Esophagus muscularis mucosa (tissue), 4 donors: ENCODE measurements around the gene SLC22A3. TPM values are rescaled to one million over a fixed set of nuclear protein-coding genes. Genes with fewer than 3 reads are reported as not detected.

Experiments
- DNase-seq: peaks from one replicate; pipeline ENCODE4 v3.0.0-alpha.2; 2017; ENCODE audit errors: extremely low spot score
- H3K27ac ChIP-seq, 4 donors: fragments of 200-600 bp; sonication (generic); replicated peaks in 1 of 4; 1 replicate in 3 of 4; 2 replicates in 1 of 4; pipeline ENCODE4 v1.5.1; 2016 to 2019; ENCODE audit warnings: mild to moderate bottlenecking in 1 of 4
- H3K27me3 ChIP-seq, 4 donors: fragments of 200-600 bp; sonication (generic); one replicate each; pipeline versions ENCODE4 v1.5.1 to v1.6.0; 2016 to 2019
- H3K36me3 ChIP-seq, 4 donors: fragments of 200-600 bp; sonication (generic); one replicate each; pipeline ENCODE4 v1.5.1; 2016 to 2019
- H3K4me1 ChIP-seq, 4 donors: fragments of 200-600 bp; sonication (generic); one replicate each; pipeline ENCODE4 v1.5.1; 2016 to 2019
- H3K4me3 ChIP-seq, 4 donors: fragments of 200-600 bp; sonication (generic); 1 replicate in 2 of 4; 2 replicates in 2 of 4; pipeline ENCODE4 v1.5.1; 2016 to 2019; ENCODE audit warnings: mild to moderate bottlenecking in 4 of 4, moderate library complexity in 1 of 4
- H3K9me3 ChIP-seq, 4 donors: fragments of 200-600 bp; sonication (generic); 1 replicate in 3 of 4; 2 replicates in 1 of 4; pipeline ENCODE4 v1.5.1; 2016 to 2019
- CTCF ChIP-seq, 3 experiments: fragments of 200-600 bp in 2 of 3; fragments of 450-650 bp in 1 of 3; sonication (generic) in 2 of 3; IDR thresholded peaks; one replicate each; pipeline ENCODE4 v1.5.1; 2017 to 2019; ENCODE audit warnings: antibody characterized with exemption in 3 of 3, mild to moderate bottlenecking in 2 of 3, moderate library complexity in 1 of 3
- EP300 ChIP-seq: sonication (generic); formaldehyde crosslinking; IDR thresholded peaks from one replicate; pipeline ENCODE4 v1.6.1; 2017; ENCODE audit warnings: antibody characterized with exemption
- POLR2A ChIP-seq: fragments of 450-650 bp; IDR thresholded peaks from one replicate; pipeline ENCODE4 v1.6.1; 2017; ENCODE audit warnings: antibody characterized with exemption, moderate library complexity, mild to moderate bottlenecking, low read depth
- POLR2AphosphoS5 ChIP-seq, 2 donors: sonication (generic); formaldehyde crosslinking; IDR thresholded peaks; one replicate each; pipeline ENCODE4 v1.6.1; 2017; ENCODE audit warnings: antibody characterized with exemption in 2 of 2
- WGBS: methylation state at CpG from one replicate; pipeline ENCODE4 v1.1.5; 2018; 5-methylcytosine and 5-hydroxymethylcytosine counted together
- intact Hi-C: fragments of 100-400 bp; cut with DNase I; formaldehyde crosslinking; loops from one replicate; pipeline ENCODE4 v1.15.1; 2023
- total RNA-seq, 4 donors: library from RNA; depleted of rRNA; stranded (reverse); fragments of >200 nt; gene quantifications; one replicate each; pipeline versions ENCODE4 v1.1.0 to v1.2.1, GENCODE V29; 2016

The SLC22A3 gene
- total RNA-seq, 4 donors from 2014 or later = 16.8 to 20.4 (median 18.9) TPM

DNA sequence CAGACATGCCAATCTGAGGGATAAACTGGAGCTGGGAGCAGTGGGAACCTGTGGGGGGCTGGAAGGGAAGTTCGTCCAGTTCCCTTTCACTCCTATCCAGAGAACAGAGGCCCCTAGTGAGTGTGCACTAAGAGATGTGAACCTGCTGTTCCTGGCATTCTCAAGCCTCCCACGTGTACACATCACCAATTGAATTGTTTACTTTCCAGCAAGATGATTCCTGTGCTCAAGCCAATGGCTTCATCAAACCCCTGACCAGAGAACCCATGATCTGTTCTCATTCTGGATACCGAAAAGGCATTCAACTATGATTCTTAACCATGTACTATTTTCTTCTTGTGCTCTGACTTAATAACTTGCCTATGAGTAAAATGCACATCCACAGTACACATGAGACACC, 10.2 kb upstream of the SLC22A3 start:
- no peak overlapping the region for H3K27ac ChIP-seq
- DNase-seq = no peak
- no peaks in the 10 kb centered on the region for H3K9me3 ChIP-seq
- H3K4me3 ChIP-seq = no peak overlapping the region
- WGBS = 70% methylated on average over 3 of the region's 3 CpGs
- no peaks in the 10 kb centered on the region for H3K4me1 ChIP-seq
- no peaks in the 10 kb centered on the region for H3K36me3 ChIP-seq
- no peaks in the 10 kb centered on the region for H3K27me3 ChIP-seq
- intact Hi-C loops = no loop called here
- no peak for TF ChIP-seq POLR2AphosphoS5 (IDR thresholded peaks at IDR 0.05)

DNA sequence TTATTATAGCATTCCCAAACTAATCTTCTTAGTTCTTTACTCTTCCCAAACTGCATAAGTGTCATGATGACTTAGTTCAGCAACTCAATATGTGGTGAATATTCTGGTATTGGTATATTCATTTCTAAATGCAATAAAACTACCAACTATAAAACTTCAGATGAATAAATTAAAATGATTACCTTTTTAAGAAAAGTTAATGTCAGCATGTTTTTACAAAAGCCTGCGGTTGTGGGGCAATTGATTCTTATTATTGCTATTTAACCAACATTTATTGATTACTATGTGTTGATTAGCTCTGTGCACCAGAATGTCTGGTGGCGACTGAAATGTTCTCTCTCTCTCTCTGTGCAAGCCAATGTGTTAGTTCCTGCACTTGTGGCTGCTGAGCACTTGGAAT, 5.0 kb upstream of the SLC22A3 start:
- no peaks in the 10 kb centered on the region for H3K36me3 ChIP-seq
- no peak overlapping the region for H3K4me3 ChIP-seq
- H3K27ac ChIP-seq = no peak overlapping the region
- intact Hi-C loops = no loop called here
- H3K4me1 ChIP-seq = peaks cover 0 to 7% (median 2%) of the 10 kb centered on the region in 4 donors
- H3K27me3 ChIP-seq = peaks cover 0 to 5% (median 0%) of the 10 kb centered on the region in 4 donors
- no peak for DNase-seq
- 97% methylated on average over 2 of the region's 2 CpGs for WGBS
- TF ChIP-seq CTCF (IDR thresholded peaks at IDR 0.05) (no peak), POLR2A (no peak), EP300 (no peak), POLR2AphosphoS5 (IDR thresholded peaks at IDR 0.05) (no peak)
- no peaks in the 10 kb centered on the region for H3K9me3 ChIP-seq

- no peak for TF ChIP-seq POLR2A
- no peak for TF ChIP-seq EP300
- no peak for TF ChIP-seq CTCF (IDR thresholded peaks at IDR 0.05)
- TF ChIP-seq POLR2AphosphoS5 (IDR thresholded peaks at IDR 0.05) = no peak
- Histone ChIP-seq H3K27me3 (peaks cover 0 to 12% (median 0%) of the 10 kb centered on the region in 4 donors), H3K9me3 (no peaks in the 10 kb centered on the region), H3K36me3 (no peaks in the 10 kb centered on the region), H3K4me3 (no peak overlapping the region), H3K27ac (no peak overlapping the region), H3K4me1 (peaks cover 0 to 19% (median 12%) of the 10 kb centered on the region in 4 donors)
- DNase-seq = no peak
- WGBS = 86% methylated on average over 3 of the region's 3 CpGs
- intact Hi-C loops = no loop called here
These were observed 3.9 kb upstream of the SLC22A3 start for GRCh38 chr6:160344271-160344670.

- Histone ChIP-seq H3K9me3 (no peaks in the 10 kb centered on the region), H3K4me3 (peak overlapping the region; percentile 74 to 83 (median 75)), H3K27me3 (peaks cover 0 to 12% (median 0%) of the 10 kb centered on the region in 4 donors), H3K4me1 (peaks cover 0 to 42% (median 35%) of the 10 kb centered on the region in 4 donors), H3K27ac (peak overlapping the region; percentile 77 to 85 (median 85)), H3K36me3 (no peaks in the 10 kb centered on the region)
- TF ChIP-seq EP300 (no peak), POLR2AphosphoS5 (IDR thresholded peaks at IDR 0.05) (no peak), POLR2A (no peak), CTCF (IDR thresholded peaks at IDR 0.05) (no peak)
- intact Hi-C loops = loop anchor here (5.0 kb wide), 1 partner anchor 95 kb away; no protein-coding TSS in a partner anchor
- 70% methylated on average over 45 of the region's 74 CpGs for WGBS
- no peak for DNase-seq
These were observed 637 bp upstream of the SLC22A3 start for GRCh38 chr6:160347259-160348222.

- Histone ChIP-seq H3K27me3 (peaks cover 0 to 12% (median 0%) of the 10 kb centered on the region in 4 donors), H3K27ac (peak overlapping the region; percentile 77 to 85 (median 85)), H3K4me3 (peak overlapping the region; percentile 74 to 83 (median 75)), H3K36me3 (no peaks in the 10 kb centered on the region), H3K4me1 (peaks cover 0 to 57% (median 48%) of the 10 kb centered on the region in 4 donors), H3K9me3 (no peaks in the 10 kb centered on the region)
- intact Hi-C loops = loop anchor here (5.0 kb wide), 1 partner anchor 93 kb away; no protein-coding TSS in a partner anchor
- TF ChIP-seq POLR2AphosphoS5 (IDR thresholded peaks at IDR 0.05) (no peak), CTCF (IDR thresholded peaks at IDR 0.05) (no peak), EP300 (no peak), POLR2A (no peak)
- 4% methylated on average over 8 of the region's 23 CpGs for WGBS
- no peak for DNase-seq
These were observed 853 bp downstream of the SLC22A3 start for GRCh38 chr6:160349020-160349441.
